D721Med (cell line): ENCODE results near the gene MYOM1.
"Not testable (repeated sequence)": the region's sequence is repeated elsewhere in the genome, so short reads cannot be mapped to it uniquely, and the experiment has no call there.

Experiments
- DNase-seq: peaks from one replicate; pipeline ENCODE4 v3.0.0; 2011; ENCODE audit warnings: low spot score; ENCODE audit not compliant: insufficient read length
- FAIRE-seq: peaks from 2 replicates; lab custom pipeline; 2011; peaks lifted over from hg19 to GRCh38; lab: Jason Lieb, UNC
- CTCF ChIP-seq: IDR thresholded peaks from 2 replicates; pipeline ENCODE4 v1.5.1; 2012; ENCODE audit warnings: mild to moderate bottlenecking, control low read depth; ENCODE audit not compliant: insufficient read depth; ENCODE audit errors: missing control alignments

MYOM1 gene

GRCh38 chr18:3025544-3025943 is 194.2 kb downstream of the MYOM1 start:
- TF ChIP-seq CTCF = no peak
- DNase-seq = no peak
- FAIRE-seq = no peak

GRCh38 chr18:3023603-3024002 is 196.2 kb downstream of the MYOM1 start:
- FAIRE-seq = not testable (repeated sequence)

More at GRCh38 chr18:3023603-3024002, 196.2 kb downstream of the MYOM1 start:
- DNase-seq = not testable (repeated sequence)
